ENCODE results near the gene ATG4D. TPM values are rescaled to one million over a fixed set of nuclear protein-coding genes. Genes with fewer than 3 reads are reported as not detected.

ATG4D gene
- polyA plus RNA-seq (2011; rRNA removed) = 6.8 and 13.0 TPM in 2 replicates
- polyA minus RNA-seq (2011; rRNA and poly(A)+ RNA removed) = 10.0 and 17.1 TPM in 2 replicates

DNA sequence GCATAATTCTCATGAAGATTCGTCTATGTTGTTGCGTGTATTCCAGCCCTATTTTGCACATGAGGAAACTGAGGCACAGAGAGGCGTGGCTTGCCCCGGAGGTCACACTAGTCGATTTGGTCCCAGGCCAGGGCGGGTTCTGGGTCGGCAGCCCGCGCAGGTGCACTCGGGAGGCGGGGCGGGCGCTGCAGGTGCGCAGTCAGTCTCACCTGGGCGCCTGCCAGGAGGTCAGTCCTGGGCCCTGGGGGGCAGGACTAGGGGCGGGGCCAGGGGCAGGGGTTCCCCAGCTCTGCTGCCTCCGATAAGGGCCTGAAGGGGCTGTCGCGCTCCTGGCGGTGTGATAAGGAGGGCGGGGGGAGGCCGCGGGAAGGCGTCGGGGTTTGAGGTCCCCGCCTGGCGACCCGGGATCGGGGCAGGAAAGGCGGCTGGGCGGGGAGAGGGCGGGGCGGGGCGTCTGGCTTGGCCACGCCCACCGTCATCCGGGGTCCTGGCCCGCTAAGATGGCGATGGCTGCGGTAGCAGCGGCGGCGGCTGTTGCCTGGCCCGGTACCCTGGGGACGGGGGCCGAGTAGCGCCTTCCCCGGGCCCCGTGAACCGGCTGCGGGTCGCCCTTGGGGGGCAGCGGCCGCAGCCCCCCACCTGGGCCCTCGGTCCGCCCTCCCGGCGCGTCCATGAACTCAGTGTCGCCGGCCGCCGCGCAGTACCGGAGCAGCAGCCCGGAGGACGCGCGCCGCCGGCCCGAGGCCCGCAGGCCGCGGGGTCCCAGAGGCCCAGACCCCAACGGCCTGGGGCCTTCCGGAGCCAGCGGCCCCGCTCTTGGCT is at the start of gene ATG4D:
TSS of gene ATG4D (plus strand) at position 485 of the 822 bp plus-strand sequence. CDS start at position 672, 187 bp downstream.
- Histone ChIP-seq H3K27me3 (ENCODE audit: control insufficient read depth, insufficient read depth, low read length) (no peaks in the 10 kb centered on the region), H3K36me3 (ENCODE audit: control insufficient read depth, insufficient read depth, low read length) (peaks cover 4% of the 10 kb centered on the region), H3K4me3 (ENCODE audit: low read depth, low read length) (peak within 1 kb of the TSS; percentile 89)
- DNase-seq (ENCODE audit: low read depth) = no peak
- CTCF ChIA-PET = interaction anchor here (2.6 to 3.4 kb wide), 3 partner anchors 9 to 23 kb away, joined by 11 to 21 read pairs (median 15); partner anchors contain the start of gene KRI1
- TF ChIP-seq, protein P1, sequence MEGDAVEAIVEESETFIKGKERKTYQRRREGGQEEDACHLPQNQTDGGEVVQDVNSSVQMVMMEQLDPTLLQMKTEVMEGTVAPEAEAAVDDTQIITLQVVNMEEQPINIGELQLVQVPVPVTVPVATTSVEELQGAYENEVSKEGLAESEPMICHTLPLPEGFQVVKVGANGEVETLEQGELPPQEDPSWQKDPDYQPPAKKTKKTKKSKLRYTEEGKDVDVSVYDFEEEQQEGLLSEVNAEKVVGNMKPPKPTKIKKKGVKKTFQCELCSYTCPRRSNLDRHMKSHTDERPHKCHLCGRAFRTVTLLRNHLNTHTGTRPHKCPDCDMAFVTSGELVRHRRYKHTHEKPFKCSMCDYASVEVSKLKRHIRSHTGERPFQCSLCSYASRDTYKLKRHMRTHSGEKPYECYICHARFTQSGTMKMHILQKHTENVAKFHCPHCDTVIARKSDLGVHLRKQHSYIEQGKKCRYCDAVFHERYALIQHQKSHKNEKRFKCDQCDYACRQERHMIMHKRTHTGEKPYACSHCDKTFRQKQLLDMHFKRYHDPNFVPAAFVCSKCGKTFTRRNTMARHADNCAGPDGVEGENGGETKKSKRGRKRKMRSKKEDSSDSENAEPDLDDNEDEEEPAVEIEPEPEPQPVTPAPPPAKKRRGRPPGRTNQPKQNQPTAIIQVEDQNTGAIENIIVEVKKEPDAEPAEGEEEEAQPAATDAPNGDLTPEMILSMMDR (IDR thresholded peaks at IDR 0.05; ENCODE audit: insufficient read depth, low read depth, low read length) = no peak
- POLR2A ChIA-PET = no interaction called here

GRCh38 chr19:10497371-10497770 is 46.3 kb upstream of the ATG4D start:
- ChIA-PET POLR2A (no interaction called here), CTCF (interaction anchor here (1.0 to 2.4 kb wide), 3 partner anchors 14 to 202 kb away, joined by 3 to 5 read pairs (median 5); no protein-coding TSS in a partner anchor)
- no peak for DNase-seq (ENCODE audit: low read depth)
- Histone ChIP-seq H3K36me3 (ENCODE audit: control insufficient read depth, insufficient read depth, low read length) (peaks cover 17% of the 10 kb centered on the region), H3K27me3 (ENCODE audit: control insufficient read depth, insufficient read depth, low read length) (no peaks in the 10 kb centered on the region), H3K4me3 (ENCODE audit: low read depth, low read length) (no peak overlapping the region)
- TF ChIP-seq, protein P1 (IDR thresholded peaks at IDR 0.05; ENCODE audit: insufficient read depth, low read depth, low read length) = no peak

DNA sequence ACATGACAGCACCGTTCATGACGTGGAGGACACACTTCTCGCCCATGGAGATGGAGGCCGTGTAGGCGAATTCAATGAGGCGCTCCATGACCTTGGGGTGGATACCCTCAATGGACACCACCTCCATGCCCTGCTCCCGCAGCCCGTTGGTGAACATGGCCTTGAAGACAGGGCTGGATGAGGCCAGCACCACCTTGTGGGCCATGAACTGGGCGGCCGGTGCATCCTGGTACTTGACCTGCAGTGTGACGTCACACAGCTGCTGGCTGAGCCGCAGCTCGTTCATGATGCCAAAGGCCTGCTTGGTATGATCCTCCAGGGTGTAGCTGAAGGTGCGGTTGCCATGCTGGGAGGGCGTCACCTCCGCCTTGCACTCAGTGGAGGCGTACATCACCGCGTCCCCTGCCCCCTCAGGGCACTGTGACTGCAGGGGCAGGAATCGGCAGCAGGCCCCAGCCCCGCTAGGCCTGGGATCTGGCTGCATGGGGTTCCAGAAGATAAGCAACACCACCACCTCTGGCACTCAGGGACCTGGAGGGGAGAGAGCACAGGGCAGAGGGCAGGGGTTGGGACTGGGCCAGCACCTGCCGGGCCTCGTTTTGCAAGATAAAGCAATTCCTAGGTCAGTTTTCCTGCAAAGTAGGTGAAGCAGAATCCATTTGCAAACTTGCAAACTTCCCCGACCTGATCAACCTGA is 44.0 kb upstream of the ATG4D start:
- DNase-seq (ENCODE audit: low read depth) = no peak
- Histone ChIP-seq H3K27me3 (ENCODE audit: control insufficient read depth, insufficient read depth, low read length) (no peaks in the 10 kb centered on the region), H3K36me3 (ENCODE audit: control insufficient read depth, insufficient read depth, low read length) (peaks cover 14% of the 10 kb centered on the region), H3K4me3 (ENCODE audit: low read depth, low read length) (no peak overlapping the region)
- ChIA-PET POLR2A (no interaction called here), CTCF (interaction anchor here (1.0 to 2.1 kb wide), 2 partner anchors 8 to 17 kb away, joined by 3 to 7 read pairs; no protein-coding TSS in a partner anchor)
- TF ChIP-seq, protein P1 (IDR thresholded peaks at IDR 0.05; ENCODE audit: insufficient read depth, low read depth, low read length) = no peak

GRCh38 chr19:10500247-10500592 is 43.5 kb upstream of the ATG4D start:
- DNase-seq (ENCODE audit: low read depth) = no peak
- H3K36me3 ChIP-seq (ENCODE audit: control insufficient read depth, insufficient read depth, low read length) = peaks cover 13% of the 10 kb centered on the region
- no peak overlapping the region for H3K4me3 ChIP-seq (ENCODE audit: low read depth, low read length)
- H3K27me3 ChIP-seq (ENCODE audit: control insufficient read depth, insufficient read depth, low read length) = no peaks in the 10 kb centered on the region
- POLR2A ChIA-PET = interaction anchor here (0.6 kb wide), 1 partner anchor 42 kb away, joined by 4 read pairs; no protein-coding TSS in a partner anchor
- CTCF ChIA-PET = interaction anchor here (2.1 kb wide), 1 partner anchor 9 kb away, joined by 7 read pairs; no protein-coding TSS in a partner anchor
- TF ChIP-seq, protein P1 (IDR thresholded peaks at IDR 0.05; ENCODE audit: insufficient read depth, low read depth, low read length) = no peak

Measured in BJ (cell line).